HepG2 (cell line): ENCODE data around the gene SH2D3A. TPM values are rescaled to one million over a fixed set of nuclear protein-coding genes. Genes with fewer than 3 reads are reported as not detected.

Experiments
- ASH2L ChIP-seq: fragments of 300-600, 200-600 bp; sonication (generic); IDR thresholded peaks from 2 replicates; pipeline ENCODE4 v1.7.0; 2017; ENCODE audit warnings: low read depth, mild to moderate bottlenecking, moderate library complexity, mixed read lengths, low read length; ENCODE audit not compliant: insufficient read length
- MEF2D ChIP-seq: sonication (generic); formaldehyde crosslinking; IDR thresholded peaks from 2 replicates; pipeline ENCODE4 v1.5.1; 2020; ENCODE audit warnings: mild to moderate bottlenecking, missing genetic modification reagents
- NPAS2 ChIP-seq: sonication (generic); formaldehyde crosslinking; IDR thresholded peaks from 2 replicates; pipeline ENCODE4 v1.8.0; 2022; ENCODE audit warnings: mild to moderate bottlenecking, missing genetic modification reagents, borderline replicate concordance
- NR2C2 ChIP-seq: sonication (generic); formaldehyde crosslinking; IDR thresholded peaks from 2 replicates; pipeline ENCODE4 v1.4.0; 2020; ENCODE audit warnings: missing genetic modification reagents, mild to moderate bottlenecking, moderate library complexity, borderline replicate concordance
- NR3C1 ChIP-seq: sonication (generic); formaldehyde crosslinking; IDR thresholded peaks from 2 replicates; pipeline ENCODE4 v1.4.0; 2020; ENCODE audit warnings: missing genetic modification reagents
- PPARG ChIP-seq: conservative IDR thresholded peaks from 2 replicates; pipeline ENCODE4 v1.6.1; 2016; ENCODE audit warnings: missing biosample characterization, missing genetic modification reagents
- PRDM10 ChIP-seq: sonication (generic); formaldehyde crosslinking; IDR thresholded peaks from 2 replicates; pipeline ENCODE4 v1.4.0; 2020; ENCODE audit warnings: low read depth, missing genetic modification reagents
- STAG1 ChIP-seq: sonication (generic); formaldehyde crosslinking; IDR thresholded peaks from 2 replicates; pipeline ENCODE4 v1.4.0; 2020; ENCODE audit warnings: missing genetic modification reagents
- THAP7 ChIP-seq: sonication (generic); formaldehyde crosslinking; IDR thresholded peaks from 2 replicates; pipeline ENCODE4 v1.8.1; 2023; ENCODE audit warnings: mild to moderate bottlenecking, missing genetic modification reagents
- ZNF350 ChIP-seq: sonication (generic); formaldehyde crosslinking; IDR thresholded peaks from 2 replicates; pipeline ENCODE4 v1.4.0; 2020; ENCODE audit warnings: mild to moderate bottlenecking, low read depth, missing genetic modification reagents, borderline replicate concordance
- ZNF777 ChIP-seq: sonication (generic); formaldehyde crosslinking; IDR thresholded peaks from 2 replicates; pipeline ENCODE4 v1.4.0; 2020; ENCODE audit warnings: missing genetic modification reagents
- polyA plus RNA-seq, 8 experiments: library from polyadenylated mRNA; depleted of rRNA in 3 of 8; stranded (reverse) in 7 of 8; unstranded in 1 of 8; fragments of >200 nt; fragmentation: Illumina TruSeq in 4 of 8; extraction: Trizol in 4 of 8; gene quantifications; 2 replicates each; pipeline versions ENCODE4 v1.2.1 to v1.2.3, GENCODE V29; 2011 to 2016; ENCODE audit warnings: low read depth in 4 of 8, missing spikeins in 1 of 8, mixed read lengths in 1 of 8; ENCODE audit not compliant: insufficient read depth in 1 of 8
- total RNA-seq, 5 experiments: library from RNA; depleted of rRNA; stranded (reverse); fragments of >200 nt; fragmentation: Illumina TruSeq; extraction: Trizol; gene quantifications; 2 replicates each; pipeline ENCODE4 v1.2.3, GENCODE V29; 2016; ENCODE audit warnings: low read depth in 1 of 5
- TF ChIP-seq, protein P1 (sequence below): sonication (generic); formaldehyde crosslinking; IDR thresholded peaks from 2 replicates; pipeline ENCODE4 v1.9.0; 2021; ENCODE audit warnings: missing genetic modification reagents, borderline replicate concordance
- TF ChIP-seq, protein P2 (sequence below): sonication (generic); formaldehyde crosslinking; IDR thresholded peaks from 2 replicates; pipeline ENCODE4 v1.4.0; 2020; ENCODE audit warnings: missing genetic modification reagents; ENCODE audit errors: not compliant biosample characterization
- TF ChIP-seq, protein P3 (sequence below): sonication (generic); formaldehyde crosslinking; IDR thresholded peaks from 2 replicates; pipeline ENCODE4 v1.4.0; 2020; ENCODE audit warnings: mild to moderate bottlenecking, missing genetic modification reagents

The SH2D3A gene
- total and polyA plus RNA-seq, 2 of the 13 experiments (the other 11 are each of a cell fraction or from before 2014, with no cell fraction given): 1.0 to 2.2 TPM

- TF ChIP-seq, protein P1, sequence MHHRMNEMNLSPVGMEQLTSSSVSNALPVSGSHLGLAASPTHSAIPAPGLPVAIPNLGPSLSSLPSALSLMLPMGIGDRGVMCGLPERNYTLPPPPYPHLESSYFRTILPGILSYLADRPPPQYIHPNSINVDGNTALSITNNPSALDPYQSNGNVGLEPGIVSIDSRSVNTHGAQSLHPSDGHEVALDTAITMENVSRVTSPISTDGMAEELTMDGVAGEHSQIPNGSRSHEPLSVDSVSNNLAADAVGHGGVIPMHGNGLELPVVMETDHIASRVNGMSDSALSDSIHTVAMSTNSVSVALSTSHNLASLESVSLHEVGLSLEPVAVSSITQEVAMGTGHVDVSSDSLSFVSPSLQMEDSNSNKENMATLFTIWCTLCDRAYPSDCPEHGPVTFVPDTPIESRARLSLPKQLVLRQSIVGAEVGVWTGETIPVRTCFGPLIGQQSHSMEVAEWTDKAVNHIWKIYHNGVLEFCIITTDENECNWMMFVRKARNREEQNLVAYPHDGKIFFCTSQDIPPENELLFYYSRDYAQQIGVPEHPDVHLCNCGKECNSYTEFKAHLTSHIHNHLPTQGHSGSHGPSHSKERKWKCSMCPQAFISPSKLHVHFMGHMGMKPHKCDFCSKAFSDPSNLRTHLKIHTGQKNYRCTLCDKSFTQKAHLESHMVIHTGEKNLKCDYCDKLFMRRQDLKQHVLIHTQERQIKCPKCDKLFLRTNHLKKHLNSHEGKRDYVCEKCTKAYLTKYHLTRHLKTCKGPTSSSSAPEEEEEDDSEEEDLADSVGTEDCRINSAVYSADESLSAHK (CRISPR knock-in tag): no peak
- TF ChIP-seq NR3C1 (no peak), ZNF350 (CRISPR knock-in tag) (peak; percentile 76; the same call in 1 of the 2 replicates), PRDM10 (peak; percentile 81), MEF2D (no peak; the same call in none of the 2 replicates), STAG1 (CRISPR knock-in tag) (peak; percentile 84), NPAS2 (no peak), NR2C2 (CRISPR knock-in tag) (peak; percentile 88), THAP7 (CRISPR knock-in tag) (peak; percentile 70; the same call in 1 of the 2 replicates), ZNF777 (CRISPR knock-in tag) (peak; percentile 82), PPARG (peak; percentile 77), ASH2L (peak; percentile 63)
- TF ChIP-seq, protein P2, sequence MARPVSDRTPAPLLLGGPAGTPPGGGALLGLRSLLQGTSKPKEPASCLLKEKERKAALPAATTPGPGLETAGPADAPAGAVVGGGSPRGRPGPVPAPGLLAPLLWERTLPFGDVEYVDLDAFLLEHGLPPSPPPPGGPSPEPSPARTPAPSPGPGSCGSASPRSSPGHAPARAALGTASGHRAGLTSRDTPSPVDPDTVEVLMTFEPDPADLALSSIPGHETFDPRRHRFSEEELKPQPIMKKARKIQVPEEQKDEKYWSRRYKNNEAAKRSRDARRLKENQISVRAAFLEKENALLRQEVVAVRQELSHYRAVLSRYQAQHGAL: peak; percentile 58
- TF ChIP-seq, protein P3, sequence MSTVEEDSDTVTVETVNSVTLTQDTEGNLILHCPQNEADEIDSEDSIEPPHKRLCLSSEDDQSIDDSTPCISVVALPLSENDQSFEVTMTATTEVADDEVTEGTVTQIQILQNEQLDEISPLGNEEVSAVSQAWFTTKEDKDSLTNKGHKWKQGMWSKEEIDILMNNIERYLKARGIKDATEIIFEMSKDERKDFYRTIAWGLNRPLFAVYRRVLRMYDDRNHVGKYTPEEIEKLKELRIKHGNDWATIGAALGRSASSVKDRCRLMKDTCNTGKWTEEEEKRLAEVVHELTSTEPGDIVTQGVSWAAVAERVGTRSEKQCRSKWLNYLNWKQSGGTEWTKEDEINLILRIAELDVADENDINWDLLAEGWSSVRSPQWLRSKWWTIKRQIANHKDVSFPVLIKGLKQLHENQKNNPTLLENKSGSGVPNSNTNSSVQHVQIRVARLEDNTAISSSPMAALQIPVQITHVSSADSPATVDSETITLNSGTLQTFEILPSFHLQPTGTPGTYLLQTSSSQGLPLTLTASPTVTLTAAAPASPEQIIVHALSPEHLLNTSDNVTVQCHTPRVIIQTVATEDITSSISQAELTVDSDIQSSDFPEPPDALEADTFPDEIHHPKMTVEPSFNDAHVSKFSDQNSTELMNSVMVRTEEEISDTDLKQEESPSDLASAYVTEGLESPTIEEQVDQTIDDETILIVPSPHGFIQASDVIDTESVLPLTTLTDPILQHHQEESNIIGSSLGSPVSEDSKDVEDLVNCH (CRISPR knock-in tag): 0 out of 2 replicates have a peak, but pooled peaks have one; percentile 74
Measured at GRCh38 chr19:6753178-6754031, 13.8 kb downstream of the SH2D3A start (continued).
